Right renal pelvis (tissue), 4 donors: ENCODE measurements around the gene ZNF514. TPM values are rescaled to one million over a fixed set of nuclear protein-coding genes. Genes with fewer than 3 reads are reported as not detected.
"Not testable (repeated sequence)": the region's sequence is repeated elsewhere in the genome, so short reads cannot be mapped to it uniquely, and the experiment has no call there.

Source experiments
- DNase-seq, 4 donors: peaks; one replicate each; pipeline ENCODE4 v3.0.0-alpha.2; 2013; ENCODE audit warnings: low read depth in 4 of 4, low spot score in 3 of 4, missing footprints in 1 of 4
- polyA plus RNA-seq, 4 donors: library from polyadenylated mRNA; unstranded; fragments of 120-200 nt; gene quantifications; one replicate each; pipeline ENCODE4 v1.2.1, GENCODE V29; 2013; ENCODE audit not compliant: insufficient read length in 4 of 4

ZNF514 gene
- polyA plus RNA-seq, 4 donors: 21.6 to 35.2 (median 23.4) TPM

GRCh38 chr2:95143838-95144237 lies 15.8 kb downstream of the ZNF514 start:
- no peak for DNase-seq

GRCh38 chr2:95138702-95139101 lies 20.9 kb downstream of the ZNF514 start:
- no peak for DNase-seq

GRCh38 chr2:95122197-95122551 lies 37.5 kb downstream of the ZNF514 start:
- DNase-seq: no peak

DNA sequence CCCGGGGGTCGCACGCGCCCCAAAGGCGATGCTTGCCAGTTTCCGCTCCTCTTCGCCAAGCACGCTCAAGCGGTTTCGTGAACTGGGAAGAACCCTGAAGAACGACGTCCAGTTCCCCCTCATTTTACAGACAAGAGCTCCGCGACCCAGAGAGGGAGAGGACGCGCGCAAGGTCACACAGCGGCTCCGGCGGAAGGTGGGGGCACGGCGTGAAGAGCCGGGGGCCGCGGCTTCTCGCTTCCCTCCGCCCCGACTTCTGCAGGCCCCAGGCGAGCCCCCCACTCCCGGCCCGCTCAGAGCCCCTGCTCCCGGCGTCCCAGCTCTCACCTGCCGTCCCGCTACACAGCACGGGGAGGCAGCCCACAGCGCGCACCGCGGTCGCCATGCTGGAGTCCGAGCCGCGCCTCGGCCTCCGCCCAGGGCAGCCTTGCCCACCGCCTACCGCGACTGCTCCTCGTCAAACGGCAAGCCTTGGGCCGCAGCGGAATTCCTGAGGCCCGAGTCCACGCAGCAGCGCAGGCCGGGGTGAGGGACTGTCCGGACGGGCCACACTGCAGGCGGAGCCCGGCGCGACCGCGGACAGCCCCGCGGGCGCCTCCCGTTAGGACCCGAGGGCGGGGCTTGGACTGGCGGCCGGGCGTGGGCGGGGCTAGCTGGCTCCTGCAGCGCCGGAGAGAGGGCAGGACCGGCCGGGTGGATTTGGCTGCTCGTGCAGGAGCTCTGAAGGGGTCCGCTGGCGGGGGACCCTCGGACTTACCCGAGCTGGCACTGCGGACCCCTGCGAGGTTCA lies 38.0 kb downstream of the ZNF514 start, which contains the start of gene MRPS5:
Gene MRPS5, minus strand, starts transcription at position 402 of the 790 bp plus-strand sequence. Its CDS starts 17 bp downstream, at position 385.
- peak; percentile 42 to 78 (median 55) for DNase-seq

GRCh38 chr2:95121093-95121406 lies 38.6 kb downstream of the ZNF514 start:
- DNase-seq: peak in 2 of 4 donors; percentile 1 to 4

DNA sequence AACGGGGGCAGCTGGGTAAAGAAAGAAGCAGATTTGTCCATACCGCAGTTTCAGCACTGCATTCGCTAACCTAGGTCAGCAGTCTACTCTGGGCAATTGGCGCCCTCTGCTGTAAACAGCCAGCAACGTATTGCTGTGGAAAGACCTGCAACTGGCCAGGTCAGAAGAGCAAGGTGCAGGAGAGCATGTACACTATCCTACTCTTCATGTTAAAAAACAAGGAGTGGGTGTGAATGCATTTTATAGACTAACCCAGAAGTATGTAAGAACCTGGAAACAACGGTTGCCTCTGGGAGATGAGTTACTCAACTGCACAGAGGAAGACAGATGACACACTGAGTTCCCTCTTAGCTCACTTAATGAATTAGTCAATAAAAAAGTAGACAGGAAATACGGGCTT lies 44.2 kb downstream of the ZNF514 start:
- peak; percentile 20 to 56 (median 47) for DNase-seq

DNA sequence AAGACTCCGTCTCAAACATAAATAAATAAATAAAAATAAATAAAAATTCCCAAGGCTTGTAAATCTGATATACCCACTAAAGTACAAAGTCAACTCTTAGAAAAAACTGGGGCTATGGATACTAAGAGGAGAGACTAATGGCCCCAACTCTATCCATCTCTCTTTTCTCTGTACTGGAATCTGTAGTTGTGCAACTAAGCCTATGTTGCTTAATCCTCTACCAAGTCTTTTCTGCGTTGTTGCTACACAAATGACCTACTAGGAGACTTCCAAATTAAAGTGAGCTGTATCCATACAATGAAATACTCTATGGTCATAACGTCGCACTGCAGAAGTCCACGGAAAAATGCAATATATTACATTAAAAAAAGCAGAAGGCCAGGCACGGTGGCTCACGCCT lies 46.2 kb downstream of the ZNF514 start:
- DNase-seq: no peak

GRCh38 chr2:95110395-95110794 lies 49.3 kb downstream of the ZNF514 start:
- DNase-seq: no peak

DNA sequence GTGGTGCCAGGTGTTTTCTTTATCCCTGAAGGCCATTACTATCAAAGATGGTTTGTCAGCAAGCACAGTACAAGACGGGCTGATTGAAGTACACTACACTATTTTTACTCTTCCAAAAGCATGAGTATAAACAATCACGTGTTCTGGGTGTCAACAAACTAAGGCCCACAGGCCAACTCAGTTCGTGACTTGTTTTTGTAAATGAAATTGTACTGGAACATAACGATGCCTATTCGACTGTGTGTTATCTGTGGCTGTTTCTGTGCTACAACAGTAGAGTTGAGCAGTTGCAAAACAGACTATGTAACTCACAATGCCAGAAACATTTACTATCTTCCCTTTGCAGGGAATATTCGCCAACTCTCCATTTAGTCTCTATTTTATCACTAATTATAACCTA lies 50.4 kb downstream of the ZNF514 start:
- DNase-seq: no peak

DNA sequence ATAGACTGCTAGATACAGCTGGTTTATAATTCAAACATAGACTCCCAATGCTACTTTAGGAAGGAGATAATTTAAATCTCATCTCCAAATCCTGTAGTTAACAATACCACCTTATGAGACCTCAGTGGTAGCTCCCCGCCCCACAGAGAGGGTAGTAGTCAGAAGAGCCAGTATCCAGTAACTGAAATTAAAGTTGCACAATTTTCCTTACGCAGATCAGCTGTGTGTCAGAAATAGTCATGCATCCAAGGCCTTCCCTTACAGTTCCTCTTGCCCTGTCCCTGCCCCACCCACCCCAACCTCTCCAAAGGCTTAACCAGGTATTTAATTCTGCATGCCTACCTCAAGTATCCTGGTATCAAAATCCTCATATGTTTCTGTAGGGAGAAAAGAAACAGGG lies 53.6 kb downstream of the ZNF514 start:
- DNase-seq: no peak

GRCh38 chr2:95104606-95105005 lies 55.0 kb downstream of the ZNF514 start:
- no peak for DNase-seq

- no peak for DNase-seq
Observed at GRCh38 chr2:95099910-95100309, 59.7 kb downstream of the ZNF514 start.

DNA sequence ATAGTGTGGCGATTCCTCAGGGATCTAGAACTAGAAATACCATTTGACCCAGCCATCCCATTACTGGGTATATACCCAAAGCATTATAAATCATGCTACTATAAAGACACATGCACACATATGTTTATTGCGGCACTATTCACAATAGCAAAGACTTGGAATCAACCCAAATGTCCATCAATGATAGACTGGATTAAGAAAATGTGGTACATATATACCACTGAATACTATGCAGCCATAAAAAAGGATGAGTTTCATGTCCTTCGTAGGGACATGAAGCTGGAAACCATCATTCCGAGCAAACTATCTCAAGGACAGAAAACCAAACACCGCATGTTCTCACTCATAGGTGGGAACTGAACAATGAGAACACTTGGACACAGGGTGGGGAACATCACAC lies 61.4 kb downstream of the ZNF514 start:
- not testable (repeated sequence) for DNase-seq

Other genes with a start within 250 kb of the ZNF514 start
- 100 to 1,000 TPM; 314 to 402 (median 338) TPM for gene MAL, start 134.1 kb downstream of the ZNF514 start, polyA plus RNA-seq
- gene MRPS5, start 38.0 kb downstream of the ZNF514 start, polyA plus RNA-seq: 10 to 100 TPM; 63.0 to 75.7 (median 63.7) TPM
- 1 to 10 TPM; 7.6 to 9.5 (median 8.1) TPM for gene ZNF2, start 6.0 kb upstream of the ZNF514 start, polyA plus RNA-seq
- 1 to 10 TPM; 3.9 to 4.9 (median 4.9) TPM for gene ZNF892, start 47.7 kb upstream of the ZNF514 start, polyA plus RNA-seq
- 10 to 100 TPM; 24.9 to 45.1 (median 34.7) TPM for gene PROM2, start 114.6 kb upstream of the ZNF514 start, polyA plus RNA-seq
- gene KCNIP3, start 137.5 kb upstream of the ZNF514 start, polyA plus RNA-seq: 10 to 100 TPM; 14.6 to 16.8 (median 15.3) TPM
- gene FAHD2A, start 242.9 kb upstream of the ZNF514 start, polyA plus RNA-seq: 10 to 100 TPM; 35.2 to 40.3 (median 38.0) TPM